Smooth muscle cell (in vitro differentiated cells): ENCODE data around the gene ARSK. TPM values are rescaled to one million over a fixed set of nuclear protein-coding genes. Genes with fewer than 3 reads are reported as not detected.

ENCODE experiments used
- DNase-seq: peaks from one replicate; lab custom pipeline; 2025; ENCODE audit not compliant: unreplicated experiment; lab: John Stamatoyannopoulos, UW
- H2AFZ ChIP-seq: fragments of 200-600 bp; sonication (generic); 2 replicates; pipeline ENCODE4 v1.6.0; 2016; ENCODE audit warnings: antibody characterized with exemption, low read depth, mild to moderate bottlenecking
- H3F3A ChIP-seq: fragments of 200-600 bp; sonication (generic); 2 replicates; pipeline ENCODE4 v1.6.0; 2017; ENCODE audit warnings: antibody characterized with exemption, low read depth
- H3K27ac ChIP-seq: fragments of 200-600 bp; sonication (generic); 2 replicates; pipeline ENCODE4 v1.5.1; 2016; ENCODE audit warnings: low read depth, mild to moderate bottlenecking
- H3K27me3 ChIP-seq: fragments of 200-600 bp; sonication (generic); 2 replicates; pipeline ENCODE4 v1.6.1; 2016; ENCODE audit warnings: low read depth, mild to moderate bottlenecking
- H3K36me3 ChIP-seq: fragments of 200-600 bp; sonication (generic); 2 replicates; pipeline ENCODE4 v1.5.1; 2016; ENCODE audit warnings: low read depth
- H3K4me1 ChIP-seq: fragments of 200-600 bp; sonication (generic); 2 replicates; pipeline ENCODE4 v1.5.1; 2016; ENCODE audit warnings: low read depth
- H3K4me2 ChIP-seq: fragments of 200-600 bp; sonication (generic); 2 replicates; pipeline ENCODE4 v1.6.0; 2016; ENCODE audit warnings: mild to moderate bottlenecking
- H3K4me3 ChIP-seq: fragments of 200-600 bp; sonication (generic); 2 replicates; pipeline ENCODE4 v1.5.1; 2016; ENCODE audit warnings: mild to moderate bottlenecking
- H3K79me2 ChIP-seq: fragments of 200-600 bp; sonication (generic); 2 replicates; pipeline ENCODE4 v1.6.0; 2016; ENCODE audit warnings: low read depth, mild to moderate bottlenecking
- H3K9ac ChIP-seq: fragments of 200-600 bp; sonication (generic); 2 replicates; pipeline ENCODE4 v1.6.0; 2016; ENCODE audit warnings: low read depth
- H3K9me3 ChIP-seq: fragments of 200-600 bp; sonication (generic); replicated peaks from 2 replicates; pipeline ENCODE4 v1.5.1; 2016; ENCODE audit warnings: low read depth
- H4K20me1 ChIP-seq: fragments of 200-600 bp; sonication (generic); 2 replicates; pipeline ENCODE4 v1.6.0; 2016; ENCODE audit warnings: low read depth
- WGBS: methylation state at CpG from one replicate; pipeline ENCODE4 v1.1.7; 2016; ENCODE audit warnings: low lambda C conversion rate; 5-methylcytosine and 5-hydroxymethylcytosine counted together
- polyA plus RNA-seq: library from polyadenylated mRNA; unstranded; fragments of >200 nt; fragmentation: Nextera tagmentation; extraction: Ambion mirVana; gene quantifications from 2 replicates; pipeline ENCODE4 v1.2.1, GENCODE V29; 2016
- total RNA-seq: library from RNA; depleted of rRNA; stranded (reverse); fragments of >200 nt; gene quantifications from 2 replicates; pipeline ENCODE4 v1.2.3, GENCODE V29; 2014
- TF ChIP-seq, protein P1 (sequence below): fragments of 200-600 bp; sonication (generic); IDR thresholded peaks from 2 replicates; pipeline ENCODE4 v1.5.1; 2017; ENCODE audit warnings: borderline replicate concordance, mild to moderate bottlenecking, antibody characterized with exemption; ENCODE audit not compliant: insufficient read depth, poor library complexity, severe bottlenecking

ARSK gene
- total and polyA plus RNA-seq, 2 experiments from 2014 or later, result 12.1 to 18.8 TPM

DNA sequence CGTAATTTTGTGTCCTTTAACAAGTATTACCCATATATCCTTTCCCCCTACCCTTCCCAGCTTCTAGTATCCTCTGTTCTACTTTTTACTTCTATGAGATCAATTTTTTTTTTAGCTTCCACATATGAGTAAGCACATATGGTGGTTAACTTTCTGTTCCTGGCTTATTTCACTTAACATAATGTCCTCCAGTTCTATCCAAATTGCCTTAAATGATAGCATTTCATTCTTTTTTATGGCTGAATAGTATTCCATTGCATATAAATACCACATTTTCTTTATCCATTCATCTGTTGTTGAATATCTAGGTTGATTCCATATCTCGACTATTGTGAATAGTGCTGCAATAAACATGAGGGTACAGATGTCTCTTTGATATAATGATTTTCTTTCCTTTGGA lies 36.5 kb upstream of the ARSK start:
- no peaks in the 10 kb centered on the region for H3F3A ChIP-seq
- WGBS, result 98% methylated on average over 2 of the region's 2 CpGs
- no peaks in the 10 kb centered on the region for H3K27me3 ChIP-seq
- H3K4me2 ChIP-seq, result no peak overlapping the region
- no peak overlapping the region for H3K4me3 ChIP-seq
- TF ChIP-seq, protein P1, sequence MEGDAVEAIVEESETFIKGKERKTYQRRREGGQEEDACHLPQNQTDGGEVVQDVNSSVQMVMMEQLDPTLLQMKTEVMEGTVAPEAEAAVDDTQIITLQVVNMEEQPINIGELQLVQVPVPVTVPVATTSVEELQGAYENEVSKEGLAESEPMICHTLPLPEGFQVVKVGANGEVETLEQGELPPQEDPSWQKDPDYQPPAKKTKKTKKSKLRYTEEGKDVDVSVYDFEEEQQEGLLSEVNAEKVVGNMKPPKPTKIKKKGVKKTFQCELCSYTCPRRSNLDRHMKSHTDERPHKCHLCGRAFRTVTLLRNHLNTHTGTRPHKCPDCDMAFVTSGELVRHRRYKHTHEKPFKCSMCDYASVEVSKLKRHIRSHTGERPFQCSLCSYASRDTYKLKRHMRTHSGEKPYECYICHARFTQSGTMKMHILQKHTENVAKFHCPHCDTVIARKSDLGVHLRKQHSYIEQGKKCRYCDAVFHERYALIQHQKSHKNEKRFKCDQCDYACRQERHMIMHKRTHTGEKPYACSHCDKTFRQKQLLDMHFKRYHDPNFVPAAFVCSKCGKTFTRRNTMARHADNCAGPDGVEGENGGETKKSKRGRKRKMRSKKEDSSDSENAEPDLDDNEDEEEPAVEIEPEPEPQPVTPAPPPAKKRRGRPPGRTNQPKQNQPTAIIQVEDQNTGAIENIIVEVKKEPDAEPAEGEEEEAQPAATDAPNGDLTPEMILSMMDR, result no peak
- peaks cover 46% of the 10 kb centered on the region for H3K36me3 ChIP-seq
- no peaks in the 10 kb centered on the region for H3K4me1 ChIP-seq
- H3K9me3 ChIP-seq, result no peaks in the 10 kb centered on the region
- H3K27ac ChIP-seq, result no peak overlapping the region
- H3K9ac ChIP-seq, result no peak overlapping the region
- H4K20me1 ChIP-seq, result no peaks in the 10 kb centered on the region
- no peak for DNase-seq
- H3K79me2 ChIP-seq, result no peaks in the 10 kb centered on the region
- no peak overlapping the region for H2AFZ ChIP-seq

DNA sequence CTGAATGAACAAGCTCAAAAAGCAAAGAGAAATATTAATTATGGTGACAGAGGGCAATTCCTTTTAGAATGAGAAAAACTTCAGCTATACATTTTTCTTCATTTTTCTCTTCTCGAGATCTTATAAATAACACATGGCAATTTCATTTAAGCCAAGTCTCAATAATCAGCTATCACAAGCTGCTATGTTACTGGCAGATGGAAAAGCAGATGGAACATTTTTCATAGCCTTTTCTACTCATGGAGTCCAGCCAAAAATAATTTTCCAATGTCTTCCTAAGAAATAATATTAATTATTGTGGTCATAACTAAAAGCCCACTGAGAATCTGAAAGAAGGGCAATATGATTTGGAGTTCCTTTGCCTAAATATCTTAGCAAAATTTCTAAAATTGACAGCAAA lies 35.8 kb upstream of the ARSK start:
- Histone ChIP-seq H3K27ac (no peak overlapping the region), H3K9me3 (no peaks in the 10 kb centered on the region), H3K4me1 (no peaks in the 10 kb centered on the region), H3K4me3 (no peak overlapping the region), H4K20me1 (no peaks in the 10 kb centered on the region), H3F3A (no peaks in the 10 kb centered on the region), H2AFZ (no peak overlapping the region), H3K4me2 (no peak overlapping the region), H3K9ac (no peak overlapping the region), H3K36me3 (peaks cover 44% of the 10 kb centered on the region), H3K27me3 (no peaks in the 10 kb centered on the region), H3K79me2 (no peaks in the 10 kb centered on the region)
- no peak for DNase-seq
- TF ChIP-seq, protein P1, result no peak
- WGBS, result 97% methylated on average over 1 of the region's 1 CpG

DNA sequence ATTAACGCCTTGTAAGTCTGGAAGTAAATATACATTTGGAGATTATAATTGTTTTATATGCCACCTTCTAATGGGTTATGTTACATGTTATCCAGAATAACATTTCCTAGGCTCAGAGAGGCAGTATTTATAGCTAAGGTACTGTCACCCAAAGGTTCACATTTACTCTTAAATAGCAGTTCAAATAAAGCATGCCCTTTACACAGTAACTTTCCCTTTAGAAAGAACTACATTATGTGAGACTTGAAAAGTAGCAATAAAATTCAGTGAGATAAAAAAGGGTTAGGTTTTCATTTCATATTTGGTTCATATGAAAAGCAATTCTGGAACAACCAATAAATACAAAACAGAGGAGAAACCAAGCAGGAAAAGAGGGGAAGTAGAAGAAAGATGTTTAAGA lies 35.2 kb upstream of the ARSK start:
- WGBS, result 97% methylated on average over 1 of the region's 1 CpG
- Histone ChIP-seq H3F3A (no peaks in the 10 kb centered on the region), H3K9me3 (no peaks in the 10 kb centered on the region), H3K27ac (no peak overlapping the region), H4K20me1 (no peaks in the 10 kb centered on the region), H2AFZ (no peak overlapping the region), H3K9ac (no peak overlapping the region), H3K27me3 (no peaks in the 10 kb centered on the region), H3K4me3 (no peak overlapping the region), H3K79me2 (no peaks in the 10 kb centered on the region), H3K4me1 (no peaks in the 10 kb centered on the region), H3K36me3 (peaks cover 48% of the 10 kb centered on the region), H3K4me2 (no peak overlapping the region)
- TF ChIP-seq, protein P1, result no peak
- DNase-seq, result no peak

DNA sequence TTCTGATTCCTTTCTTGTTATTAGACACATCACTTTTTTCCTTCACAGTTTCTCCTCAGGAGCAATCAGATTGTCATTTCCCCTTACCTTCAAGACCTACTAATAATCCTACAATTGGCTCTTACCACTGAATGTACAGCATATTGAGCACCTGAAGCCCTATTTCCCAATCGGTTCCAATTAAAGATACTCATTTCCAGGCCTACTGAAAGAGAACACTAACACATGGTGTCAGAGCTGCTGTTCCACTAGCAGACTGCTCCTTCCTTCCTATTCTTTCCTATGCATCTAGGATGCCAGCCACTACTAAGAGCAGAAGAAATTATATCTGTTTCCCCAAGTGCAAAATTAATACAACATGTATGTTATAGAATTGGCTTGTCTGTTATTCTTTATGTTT lies 34.7 kb upstream of the ARSK start:
- Histone ChIP-seq H2AFZ (no peak overlapping the region), H3K9me3 (no peaks in the 10 kb centered on the region), H4K20me1 (no peaks in the 10 kb centered on the region), H3K4me3 (no peak overlapping the region), H3K4me2 (no peak overlapping the region), H3K27me3 (no peaks in the 10 kb centered on the region), H3K4me1 (no peaks in the 10 kb centered on the region), H3F3A (no peaks in the 10 kb centered on the region), H3K79me2 (no peaks in the 10 kb centered on the region), H3K27ac (no peak overlapping the region), H3K9ac (no peak overlapping the region), H3K36me3 (peaks cover 44% of the 10 kb centered on the region)
- TF ChIP-seq, protein P1, result no peak
- no peak for DNase-seq
- WGBS, result 100% methylated on average over 1 of the region's 1 CpG
